GM13977 (cell line): ENCODE measurements around the gene PHC2.

Experiments used
- DNase-seq: peaks from one replicate; pipeline ENCODE4 v3.0.0; 2012; ENCODE audit warnings: low spot score
- in situ Hi-C: fragments of 300-500 bp; cut with MboI; formaldehyde crosslinking; loops from one replicate; pipeline ENCODE4 v1.12.0; 2022; ENCODE audit warnings: low sequenced_read_pairs, low pct_unique_long_range_greater_than_20kb, mixed read lengths, inconsistent platforms; ENCODE audit not compliant: unreplicated experiment
- TF ChIP-seq, protein P1 (sequence below): IDR thresholded peaks from 2 replicates; pipeline ENCODE4 v1.5.1; 2012; ENCODE audit warnings: mild to moderate bottlenecking, control low read depth; ENCODE audit not compliant: insufficient read depth; ENCODE audit errors: extremely low read depth, missing control alignments

The PHC2 gene

DNA sequence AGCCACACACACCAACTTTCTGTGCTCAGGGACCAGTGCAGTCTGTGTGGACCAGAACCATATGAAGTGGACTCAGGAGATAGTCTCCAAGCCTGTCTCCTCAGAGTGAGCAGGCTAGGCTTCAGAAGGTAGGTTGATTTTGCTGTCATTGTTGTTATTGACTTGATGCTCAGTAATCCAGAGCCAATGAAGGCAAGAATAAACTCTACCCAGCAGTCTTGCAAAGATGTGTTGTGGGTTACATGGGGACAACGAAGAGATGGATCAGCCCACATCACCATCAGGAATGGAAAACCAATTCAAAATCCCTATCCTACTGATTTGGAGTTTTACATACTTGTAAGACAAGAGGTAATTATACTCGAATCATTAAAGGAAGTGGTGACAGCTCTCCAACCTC is 37.4 kb downstream of the PHC2 start:
- in situ Hi-C loops, result no loop called here
- no peak for DNase-seq
- TF ChIP-seq, protein P1, sequence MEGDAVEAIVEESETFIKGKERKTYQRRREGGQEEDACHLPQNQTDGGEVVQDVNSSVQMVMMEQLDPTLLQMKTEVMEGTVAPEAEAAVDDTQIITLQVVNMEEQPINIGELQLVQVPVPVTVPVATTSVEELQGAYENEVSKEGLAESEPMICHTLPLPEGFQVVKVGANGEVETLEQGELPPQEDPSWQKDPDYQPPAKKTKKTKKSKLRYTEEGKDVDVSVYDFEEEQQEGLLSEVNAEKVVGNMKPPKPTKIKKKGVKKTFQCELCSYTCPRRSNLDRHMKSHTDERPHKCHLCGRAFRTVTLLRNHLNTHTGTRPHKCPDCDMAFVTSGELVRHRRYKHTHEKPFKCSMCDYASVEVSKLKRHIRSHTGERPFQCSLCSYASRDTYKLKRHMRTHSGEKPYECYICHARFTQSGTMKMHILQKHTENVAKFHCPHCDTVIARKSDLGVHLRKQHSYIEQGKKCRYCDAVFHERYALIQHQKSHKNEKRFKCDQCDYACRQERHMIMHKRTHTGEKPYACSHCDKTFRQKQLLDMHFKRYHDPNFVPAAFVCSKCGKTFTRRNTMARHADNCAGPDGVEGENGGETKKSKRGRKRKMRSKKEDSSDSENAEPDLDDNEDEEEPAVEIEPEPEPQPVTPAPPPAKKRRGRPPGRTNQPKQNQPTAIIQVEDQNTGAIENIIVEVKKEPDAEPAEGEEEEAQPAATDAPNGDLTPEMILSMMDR, result no peak

DNA sequence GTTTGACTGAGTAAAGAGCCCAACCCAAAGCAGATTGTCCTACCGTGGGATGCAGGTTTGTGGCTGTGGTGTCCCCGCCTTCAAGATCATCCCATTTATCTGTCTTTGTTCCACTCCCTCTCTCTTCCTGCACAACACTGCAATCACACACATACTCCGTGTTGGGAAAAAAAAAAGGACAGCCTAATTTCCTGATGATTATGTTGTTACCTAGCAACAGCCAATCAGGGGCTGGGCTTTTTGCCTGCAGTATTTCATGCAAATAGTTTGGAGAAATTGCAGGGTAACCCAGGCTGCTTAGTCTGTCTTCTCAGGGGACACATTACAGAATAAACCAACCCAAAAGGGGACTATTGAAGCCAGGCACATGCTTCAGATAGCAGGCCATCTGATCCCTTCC is 38.3 kb downstream of the PHC2 start:
- no peak for DNase-seq
- in situ Hi-C loops, result no loop called here
- TF ChIP-seq, protein P1, result no peak

DNA sequence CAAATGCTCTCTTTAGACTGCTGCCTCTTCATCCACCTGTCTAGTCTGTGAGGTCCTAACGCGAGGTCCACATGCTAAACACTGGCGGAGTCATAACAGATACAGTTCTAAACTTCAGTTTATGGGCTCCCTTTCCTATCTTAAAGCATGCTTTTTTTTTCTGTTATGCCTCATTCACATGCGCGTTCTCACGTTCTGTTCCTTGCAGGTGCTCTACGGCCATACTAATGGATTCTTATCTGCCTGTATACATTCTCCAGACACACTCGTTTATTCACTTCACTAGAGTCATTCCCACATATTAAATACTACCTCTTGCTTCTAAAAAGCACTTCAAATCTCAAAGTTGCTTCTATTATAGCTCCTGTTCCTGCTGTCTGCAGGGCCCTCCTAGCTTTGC is 38.7 kb downstream of the PHC2 start:
- DNase-seq, result no peak
- TF ChIP-seq, protein P1, result no peak
- in situ Hi-C loops, result no loop called here

DNA sequence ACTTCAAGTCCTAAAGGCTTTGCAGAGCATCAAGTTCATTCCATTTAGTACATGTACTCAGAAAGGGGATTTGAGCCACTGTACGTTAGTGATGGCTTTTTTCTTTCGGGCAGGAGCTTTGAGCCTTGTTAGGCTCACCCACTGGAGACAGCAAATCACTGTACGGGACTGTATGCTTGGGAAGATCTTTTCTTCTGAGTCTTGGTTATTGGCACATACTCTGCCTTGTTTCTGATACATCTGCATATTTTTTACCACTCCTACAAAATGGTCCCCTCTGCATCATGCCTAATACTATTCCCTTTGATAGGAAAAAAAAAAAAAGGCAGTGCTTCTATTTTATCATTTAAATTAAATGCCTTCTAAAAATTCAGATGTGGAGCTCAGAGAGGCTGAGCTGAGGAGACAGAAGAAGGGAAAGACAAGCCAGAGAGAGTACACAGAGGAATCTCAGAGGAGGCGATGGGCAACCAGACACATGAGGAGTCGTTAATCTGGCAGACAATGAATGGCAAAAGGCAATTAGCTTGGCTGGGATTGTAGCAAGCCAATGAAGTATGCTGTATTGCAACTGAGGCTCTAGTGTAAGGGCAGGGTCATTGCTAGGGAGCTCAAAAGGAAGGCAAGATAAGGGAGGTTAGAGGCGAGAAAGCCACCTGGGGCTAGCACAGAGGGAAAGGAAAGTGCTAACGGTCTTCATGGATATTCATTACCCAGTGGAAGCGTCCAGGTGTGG is 39.4 kb downstream of the PHC2 start:
- in situ Hi-C loops, result no loop called here
- no peak for DNase-seq
- TF ChIP-seq, protein P1, result no peak

DNA sequence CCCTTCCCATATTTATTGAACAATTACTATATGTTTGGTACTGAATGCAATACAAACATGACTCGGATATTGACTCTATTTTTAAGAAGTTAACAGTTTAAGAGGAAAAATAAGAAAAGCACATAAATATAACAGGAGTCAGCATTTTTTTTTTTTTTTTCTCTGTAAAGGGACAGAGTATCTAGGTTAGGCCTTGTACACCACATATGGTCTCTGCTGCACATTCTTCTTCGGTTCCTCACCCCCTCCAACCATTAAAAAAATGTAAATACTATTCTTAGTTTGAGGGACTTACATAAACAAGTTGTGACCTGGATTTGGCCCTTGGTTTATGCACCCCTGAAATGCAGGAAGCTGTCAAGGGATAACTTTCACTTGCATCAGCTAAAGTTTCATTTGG is 40.4 kb downstream of the PHC2 start:
- TF ChIP-seq, protein P1, result no peak
- DNase-seq, result no peak
- in situ Hi-C loops, result no loop called here

DNA sequence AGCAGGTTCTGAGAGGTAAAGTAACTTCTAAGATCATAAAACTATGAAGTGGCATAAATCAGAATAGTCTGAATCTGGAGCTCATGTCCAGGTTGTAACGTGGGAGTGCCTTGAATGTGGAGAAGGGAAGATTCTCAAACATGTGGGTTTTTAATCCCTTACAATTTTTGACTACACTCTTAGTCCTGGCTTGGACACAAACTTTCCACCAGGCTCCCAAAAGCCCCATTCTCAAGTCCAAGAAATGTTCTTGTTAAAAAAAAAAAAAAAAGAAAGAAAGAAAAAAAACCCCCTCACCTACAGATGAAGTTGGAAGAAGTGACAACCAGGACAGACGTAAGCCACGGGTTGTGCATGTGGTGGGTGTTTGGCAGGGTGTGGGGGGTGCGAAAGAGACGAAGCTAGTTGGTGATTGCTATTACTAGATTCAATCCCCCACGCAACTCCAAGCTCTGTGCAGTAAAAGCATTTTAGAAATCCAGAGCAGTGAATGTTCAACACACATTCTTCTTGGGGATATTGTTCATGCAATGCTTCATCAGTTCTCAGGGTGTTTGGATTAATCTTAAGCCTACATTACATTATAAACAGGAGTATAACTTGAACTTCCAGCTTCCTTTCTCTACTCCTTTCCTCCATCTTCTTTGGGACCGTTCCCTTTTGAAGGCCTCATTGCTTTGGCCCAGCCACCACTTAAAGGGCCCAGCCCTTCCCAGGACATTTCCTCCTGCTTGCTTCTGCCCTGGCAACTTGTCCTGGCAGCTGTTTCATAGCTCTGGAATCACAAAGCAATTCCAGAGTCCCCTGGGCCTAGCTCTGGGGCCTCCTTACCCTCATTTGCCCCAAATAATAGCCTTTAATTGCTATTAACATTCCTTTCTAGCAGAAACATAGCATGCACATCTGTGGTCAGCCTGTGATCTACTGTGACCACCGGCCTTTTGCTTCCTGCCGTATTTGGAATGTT is 41.8 kb downstream of the PHC2 start:
- in situ Hi-C loops, result no loop called here
- no peak for DNase-seq
- TF ChIP-seq, protein P1, result no peak
